AG04450 (cell line): Measurements from ENCODE around the gene SLC22A14. TPM values are rescaled to one million over a fixed set of nuclear protein-coding genes. Genes with fewer than 3 reads are reported as not detected.
"Not testable (repeated sequence)": the region's sequence is repeated elsewhere in the genome, so short reads cannot be mapped to it uniquely, and the experiment has no call there.

Experiments used
- CTCF ChIA-PET: fragments of 300-600, 350-600 bp; formaldehyde crosslinking; extraction: SDS; loops from one replicate; lab custom pipeline; 2022; ENCODE audit warnings: antibody characterized with exemption, inconsistent platforms; lab: Charles Lee
- POLR2A ChIA-PET: fragments of 350-600 bp; formaldehyde crosslinking; extraction: SDS; loops from one replicate; lab custom pipeline; 2021; ENCODE audit warnings: antibody characterized with exemption, inconsistent platforms; lab: Yijun Ruan, JAX
- DNase-seq: peaks from one replicate; pipeline ENCODE4 v3.0.0-alpha.2; 2011; ENCODE audit warnings: low read depth, low spot score
- H3K27ac ChIP-seq: one replicate; pipeline ENCODE4 v1.5.1; 2012; ENCODE audit warnings: low read depth, low read length, control low read depth
- H3K27me3 ChIP-seq: one replicate; pipeline ENCODE4 v1.6.0; 2012; ENCODE audit warnings: low read length; ENCODE audit not compliant: control insufficient read depth, insufficient read depth
- H3K4me3 ChIP-seq: 2 replicates; pipeline ENCODE4 v1.5.1; 2011; ENCODE audit warnings: mild to moderate bottlenecking, low read depth, low read length, control low read depth
- H3K9me3 ChIP-seq: 2 replicates; pipeline ENCODE4 v1.5.1; 2012; ENCODE audit warnings: low read length; ENCODE audit not compliant: control insufficient read depth, insufficient read depth
- polyA plus RNA-seq: library from polyadenylated mRNA; depleted of rRNA; stranded (reverse); fragments of >200 nt; gene quantifications from 2 replicates; pipeline ENCODE4 v1.2.3, GENCODE V29; 2011
- TF ChIP-seq, protein P1 (sequence below): IDR thresholded peaks from 2 replicates; pipeline ENCODE4 v1.5.1; 2011; ENCODE audit warnings: low read depth, low read length, control low read depth, inconsistent platforms

SLC22A14 gene
- polyA plus RNA-seq, 1 experiment, result not detected

DNA sequence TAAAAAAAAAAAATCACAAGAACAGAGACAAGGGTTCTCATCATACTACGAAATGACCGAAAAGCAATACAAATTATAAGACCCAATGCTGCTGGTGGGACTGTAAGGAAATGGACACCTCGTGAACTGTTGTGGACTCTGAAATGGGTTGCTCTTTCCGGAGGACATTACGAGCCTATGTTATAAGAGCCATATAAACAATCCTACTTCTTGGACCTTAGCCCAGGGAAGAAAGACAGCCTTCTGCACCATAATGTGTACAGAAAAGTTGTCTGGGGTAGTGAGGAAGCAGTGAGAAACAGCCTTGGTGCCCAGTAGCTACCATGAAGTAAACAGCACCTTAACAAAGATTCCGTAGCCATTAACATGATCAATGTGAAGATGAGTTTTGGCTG, 2.7 kb downstream of the SLC22A14 start:
- H3K27ac ChIP-seq, result no peak overlapping the region
- no peaks in the 10 kb centered on the region for H3K9me3 ChIP-seq
- TF ChIP-seq, protein P1, sequence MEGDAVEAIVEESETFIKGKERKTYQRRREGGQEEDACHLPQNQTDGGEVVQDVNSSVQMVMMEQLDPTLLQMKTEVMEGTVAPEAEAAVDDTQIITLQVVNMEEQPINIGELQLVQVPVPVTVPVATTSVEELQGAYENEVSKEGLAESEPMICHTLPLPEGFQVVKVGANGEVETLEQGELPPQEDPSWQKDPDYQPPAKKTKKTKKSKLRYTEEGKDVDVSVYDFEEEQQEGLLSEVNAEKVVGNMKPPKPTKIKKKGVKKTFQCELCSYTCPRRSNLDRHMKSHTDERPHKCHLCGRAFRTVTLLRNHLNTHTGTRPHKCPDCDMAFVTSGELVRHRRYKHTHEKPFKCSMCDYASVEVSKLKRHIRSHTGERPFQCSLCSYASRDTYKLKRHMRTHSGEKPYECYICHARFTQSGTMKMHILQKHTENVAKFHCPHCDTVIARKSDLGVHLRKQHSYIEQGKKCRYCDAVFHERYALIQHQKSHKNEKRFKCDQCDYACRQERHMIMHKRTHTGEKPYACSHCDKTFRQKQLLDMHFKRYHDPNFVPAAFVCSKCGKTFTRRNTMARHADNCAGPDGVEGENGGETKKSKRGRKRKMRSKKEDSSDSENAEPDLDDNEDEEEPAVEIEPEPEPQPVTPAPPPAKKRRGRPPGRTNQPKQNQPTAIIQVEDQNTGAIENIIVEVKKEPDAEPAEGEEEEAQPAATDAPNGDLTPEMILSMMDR, result no peak
- H3K27me3 ChIP-seq, result no peaks in the 10 kb centered on the region
- POLR2A ChIA-PET, result no interaction called here
- H3K4me3 ChIP-seq, result no peak overlapping the region
- CTCF ChIA-PET, result interaction anchor here (2.0 kb wide), 1 partner anchor 14 kb away, joined by 5 read pairs; no protein-coding TSS in a partner anchor
- no peak for DNase-seq

DNA sequence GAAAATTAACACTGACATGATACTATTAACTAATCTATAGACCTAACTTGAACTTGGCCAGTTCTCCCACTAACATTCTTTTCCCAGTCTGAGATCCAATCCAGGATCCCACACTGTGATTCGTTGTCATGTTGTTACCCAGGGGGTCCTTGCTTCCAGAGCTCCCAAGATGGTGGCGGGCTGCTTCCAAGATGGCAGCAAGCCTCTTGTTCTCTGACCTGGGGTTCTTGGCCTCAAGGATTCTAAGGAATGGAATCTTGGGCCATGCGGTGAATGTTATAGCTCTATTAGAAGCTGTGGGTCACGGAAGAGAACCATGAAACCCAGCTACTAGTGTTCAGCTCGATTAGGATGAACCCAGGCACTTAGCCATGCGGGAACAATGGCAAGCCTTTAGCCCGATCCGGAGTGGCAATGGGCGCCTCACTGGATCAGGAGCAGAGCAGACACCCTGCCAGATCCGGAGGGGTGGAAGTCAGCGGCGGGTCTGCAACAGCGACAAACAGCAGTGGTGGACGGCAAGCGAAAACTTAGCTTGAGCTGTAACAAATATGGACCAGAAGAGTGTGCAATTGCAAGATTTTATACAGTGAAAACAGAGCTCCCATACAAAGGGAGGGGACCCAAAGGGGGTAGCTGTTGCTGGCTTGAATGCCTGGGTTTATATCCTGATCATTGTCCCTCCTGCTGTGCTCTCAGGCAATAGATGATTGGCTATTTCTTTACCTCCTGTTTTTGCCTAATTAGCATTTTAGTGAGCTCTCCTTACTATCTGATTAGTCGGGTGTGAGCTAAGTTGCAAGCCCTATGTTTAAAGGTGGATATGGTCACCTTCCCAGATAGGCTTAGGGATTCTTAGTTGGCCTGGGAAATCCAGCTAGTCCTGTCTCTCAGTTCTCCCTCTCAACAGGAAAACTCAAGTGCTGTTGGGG, 7.5 kb downstream of the SLC22A14 start:
- H3K27ac ChIP-seq, POLR2A ChIA-PET, DNase-seq, H3K9me3 ChIP-seq, H3K27me3 ChIP-seq, H3K4me3 ChIP-seq: not testable (repeated sequence)
- CTCF ChIA-PET, result interaction anchor here (1.1 kb wide), 1 partner anchor 9 kb away, joined by 5 read pairs; no protein-coding TSS in a partner anchor

DNA sequence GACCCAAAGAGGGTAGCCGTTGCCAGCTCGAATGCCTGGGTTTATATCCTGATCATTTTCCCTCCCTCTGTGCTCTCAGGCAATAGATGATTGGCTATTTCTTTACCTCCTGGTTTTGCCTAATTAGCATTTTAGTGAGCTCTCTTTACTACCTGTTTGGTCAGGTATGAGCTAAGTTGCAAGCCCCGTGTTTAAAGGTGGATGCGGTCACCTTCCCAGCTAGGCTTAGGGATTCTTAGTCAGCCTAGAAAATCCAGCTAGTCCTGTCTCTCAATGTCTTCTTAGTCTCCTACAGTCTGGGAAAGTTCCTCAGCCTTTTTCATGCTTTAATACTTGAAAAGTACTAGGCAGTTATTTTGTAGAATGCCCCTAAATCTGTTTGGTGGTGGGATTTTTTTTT, 15.0 kb downstream of the SLC22A14 start:
- H3K4me3 ChIP-seq, CTCF ChIA-PET, H3K27ac ChIP-seq, POLR2A ChIA-PET, DNase-seq, H3K9me3 ChIP-seq, H3K27me3 ChIP-seq: not testable (repeated sequence)

DNA sequence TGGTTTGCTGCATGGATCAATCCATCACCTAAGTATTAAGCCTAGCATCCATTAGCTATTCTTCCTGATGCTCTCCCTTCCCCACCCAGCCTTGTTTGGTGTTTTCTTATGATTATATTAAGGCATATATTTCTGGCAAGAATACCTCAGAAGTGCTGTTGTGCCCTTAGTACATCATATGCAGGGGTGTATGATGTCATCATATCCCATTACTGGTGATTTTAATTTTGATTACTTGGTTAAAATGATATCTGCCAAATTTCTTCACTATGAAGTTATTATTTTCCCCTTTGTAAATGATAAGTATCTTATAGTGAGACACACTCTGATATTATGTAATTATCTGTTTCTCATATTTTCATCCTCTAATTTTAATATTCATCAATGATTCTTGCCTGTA, 15.4 kb downstream of the SLC22A14 start:
- DNase-seq, result no peak
- CTCF ChIA-PET, result interaction anchor here (1.1 to 2.0 kb wide), 9 partner anchors 8 to 293 kb away, joined by 3 to 9 read pairs (median 5); partner anchors contain the start of gene ACAA1
- no peaks in the 10 kb centered on the region for H3K9me3 ChIP-seq
- no peak overlapping the region for H3K27ac ChIP-seq
- peaks cover 2% of the 10 kb centered on the region for H3K27me3 ChIP-seq
- TF ChIP-seq, protein P1, result no peak
- POLR2A ChIA-PET, result interaction anchor here (0.7 kb wide), 1 partner anchor 361 kb away, joined by 3 read pairs; no protein-coding TSS in a partner anchor
- no peak overlapping the region for H3K4me3 ChIP-seq

DNA sequence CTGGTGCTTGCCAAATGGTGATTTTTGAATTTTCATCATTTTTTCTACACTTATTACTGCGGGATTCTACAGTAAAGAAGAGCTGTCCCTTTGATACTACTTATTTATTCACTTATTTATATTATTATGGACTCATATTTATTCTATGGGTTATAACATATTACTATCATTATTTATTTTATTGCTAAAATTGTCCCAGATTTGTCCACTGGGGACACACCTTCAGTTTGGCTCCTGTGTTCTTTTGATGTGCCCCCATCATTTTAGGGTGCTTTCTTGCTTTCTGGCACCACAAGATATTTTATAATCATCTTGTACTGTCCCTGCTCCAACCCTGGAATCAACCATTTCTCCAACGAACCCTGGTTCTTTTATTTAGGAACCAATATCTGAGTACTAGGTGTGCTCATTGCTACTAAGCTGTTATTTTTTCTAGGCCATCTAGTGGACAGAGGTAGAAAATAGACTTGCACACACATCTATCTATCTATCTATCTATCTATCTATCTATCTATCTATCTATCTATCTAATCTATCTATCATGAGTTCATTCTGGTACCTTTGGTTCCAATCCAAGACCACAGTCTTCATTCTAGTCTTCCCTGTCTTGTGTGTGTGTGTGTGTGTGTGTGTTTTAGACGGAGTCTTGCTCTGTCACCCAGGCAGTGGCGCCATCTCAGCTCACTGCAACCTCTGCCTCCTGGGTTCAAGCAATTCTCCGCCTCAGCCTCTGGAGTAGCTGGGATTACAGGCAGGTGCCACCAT, 16.0 kb downstream of the SLC22A14 start:
- Histone ChIP-seq H3K9me3 (no peaks in the 10 kb centered on the region), H3K27me3 (no peaks in the 10 kb centered on the region), H3K4me3 (no peak overlapping the region), H3K27ac (no peak overlapping the region)
- TF ChIP-seq, protein P1, result peak; percentile 53
- ChIA-PET CTCF (interaction anchor here (1.1 to 2.0 kb wide), 9 partner anchors 8 to 293 kb away, joined by 3 to 9 read pairs (median 5); partner anchors contain the start of gene ACAA1), POLR2A (interaction anchor here (0.7 kb wide), 1 partner anchor 361 kb away, joined by 3 read pairs; no protein-coding TSS in a partner anchor)
- DNase-seq, result no peak
